Memory B cell (primary cell): ENCODE results near the gene GRM3.

ENCODE experiments used
- ATAC-seq: fragments of 150-1000 bp; cut with Tn5 transposase; 2 replicates; pipeline ENCODE4 v1.10.0; 2021; ENCODE audit warnings: low read depth, mild to moderate bottlenecking, moderate library complexity
- DNase-seq, 2 donors: peaks; one replicate each; pipeline ENCODE4 v3.0.0; 2022; ENCODE audit warnings: low spot score in 2 of 2
- H3K27ac Mint-ChIP-seq: one replicate; pipeline ENCODE4 v1.8.0; 2022; ENCODE audit warnings: mild to moderate bottlenecking, moderate library complexity, mixed read lengths
- H3K27me3 Mint-ChIP-seq: one replicate; pipeline ENCODE4 v1.8.0; 2022; ENCODE audit warnings: mixed read lengths
- H3K36me3 Mint-ChIP-seq: one replicate; pipeline ENCODE4 v1.8.0; 2022; ENCODE audit warnings: mild to moderate bottlenecking, mixed read lengths
- H3K4me1 Mint-ChIP-seq: one replicate; pipeline ENCODE4 v1.8.0; 2022; ENCODE audit warnings: mixed read lengths
- H3K4me3 Mint-ChIP-seq: one replicate; pipeline ENCODE4 v1.8.0; 2022; ENCODE audit warnings: mild to moderate bottlenecking, moderate library complexity, mixed read lengths
- H3K9me3 Mint-ChIP-seq: one replicate; pipeline ENCODE4 v1.8.0; 2022; ENCODE audit warnings: mixed read lengths

The GRM3 gene

GRCh38 chr7:86660950-86661462, 17.3 kb downstream of the GRM3 start:
- H3K4me1 Mint-ChIP-seq, result no peaks in the 10 kb centered on the region
- no peak overlapping the region for H3K27ac Mint-ChIP-seq
- H3K27me3 Mint-ChIP-seq, result no peaks in the 10 kb centered on the region
- DNase-seq (no peak), ATAC-seq (no peak)
- no peak overlapping the region for H3K4me3 Mint-ChIP-seq
- H3K9me3 Mint-ChIP-seq, result no peaks in the 10 kb centered on the region
- H3K36me3 Mint-ChIP-seq, result no peaks in the 10 kb centered on the region

- H3K27ac Mint-ChIP-seq, result no peak overlapping the region
- no peaks in the 10 kb centered on the region for H3K36me3 Mint-ChIP-seq
- ATAC-seq (no peak), DNase-seq (no peak)
- no peak overlapping the region for H3K4me3 Mint-ChIP-seq
- no peaks in the 10 kb centered on the region for H3K9me3 Mint-ChIP-seq
- H3K4me1 Mint-ChIP-seq, result no peaks in the 10 kb centered on the region
- H3K27me3 Mint-ChIP-seq, result no peaks in the 10 kb centered on the region
These were observed 20.8 kb downstream of the GRM3 start for GRCh38 chr7:86664486-86664885.

GRCh38 chr7:86664991-86665390, 21.3 kb downstream of the GRM3 start:
- Mint-ChIP-seq H3K4me1 (no peaks in the 10 kb centered on the region), H3K36me3 (no peaks in the 10 kb centered on the region), H3K4me3 (no peak overlapping the region), H3K9me3 (peaks cover 3% of the 10 kb centered on the region), H3K27me3 (no peaks in the 10 kb centered on the region), H3K27ac (no peak overlapping the region)
- DNase-seq, result no peak
- ATAC-seq, result no peak

- Mint-ChIP-seq H3K27me3 (no peaks in the 10 kb centered on the region), H3K4me3 (no peak overlapping the region), H3K9me3 (peaks cover 3% of the 10 kb centered on the region), H3K36me3 (no peaks in the 10 kb centered on the region), H3K4me1 (no peaks in the 10 kb centered on the region), H3K27ac (no peak overlapping the region)
- ATAC-seq (no peak), DNase-seq (no peak)
These were observed 22.0 kb downstream of the GRM3 start for GRCh38 chr7:86665669-86666068.

GRCh38 chr7:86667732-86668131, 24.0 kb downstream of the GRM3 start:
- Mint-ChIP-seq H3K4me1 (no peaks in the 10 kb centered on the region), H3K4me3 (no peak overlapping the region), H3K27ac (no peak overlapping the region), H3K27me3 (no peaks in the 10 kb centered on the region), H3K9me3 (peaks cover 3% of the 10 kb centered on the region), H3K36me3 (no peaks in the 10 kb centered on the region)
- DNase-seq, result no peak
- no peak for ATAC-seq

GRCh38 chr7:86668315-86668714, 24.6 kb downstream of the GRM3 start:
- H3K36me3 Mint-ChIP-seq, result no peaks in the 10 kb centered on the region
- H3K4me1 Mint-ChIP-seq, result no peaks in the 10 kb centered on the region
- no peak for ATAC-seq
- H3K27ac Mint-ChIP-seq, result no peak overlapping the region
- H3K4me3 Mint-ChIP-seq, result no peak overlapping the region
- H3K27me3 Mint-ChIP-seq, result no peaks in the 10 kb centered on the region
- H3K9me3 Mint-ChIP-seq, result peaks cover 3% of the 10 kb centered on the region
- DNase-seq, result no peak

- ATAC-seq, result no peak
- H3K27ac Mint-ChIP-seq, result no peak overlapping the region
- DNase-seq, result no peak
- no peaks in the 10 kb centered on the region for H3K4me1 Mint-ChIP-seq
- H3K4me3 Mint-ChIP-seq, result no peak overlapping the region
- H3K9me3 Mint-ChIP-seq, result no peaks in the 10 kb centered on the region
- H3K27me3 Mint-ChIP-seq, result no peaks in the 10 kb centered on the region
- H3K36me3 Mint-ChIP-seq, result no peaks in the 10 kb centered on the region
These were observed 44.1 kb downstream of the GRM3 start for GRCh38 chr7:86687831-86688230.

- no peaks in the 10 kb centered on the region for H3K36me3 Mint-ChIP-seq
- H3K4me1 Mint-ChIP-seq, result no peaks in the 10 kb centered on the region
- no peak overlapping the region for H3K4me3 Mint-ChIP-seq
- DNase-seq, result no peak
- H3K9me3 Mint-ChIP-seq, result no peaks in the 10 kb centered on the region
- H3K27ac Mint-ChIP-seq, result no peak overlapping the region
- no peak for ATAC-seq
- H3K27me3 Mint-ChIP-seq, result no peaks in the 10 kb centered on the region
These were observed 45.7 kb downstream of the GRM3 start for GRCh38 chr7:86689363-86689762.

- ATAC-seq (no peak), DNase-seq (no peak)
- Mint-ChIP-seq H3K4me1 (no peaks in the 10 kb centered on the region), H3K27me3 (no peaks in the 10 kb centered on the region), H3K4me3 (no peak overlapping the region), H3K27ac (no peak overlapping the region), H3K9me3 (no peaks in the 10 kb centered on the region), H3K36me3 (no peaks in the 10 kb centered on the region)
These were observed 49.0 kb downstream of the GRM3 start for GRCh38 chr7:86692755-86693154.

GRCh38 chr7:86706406-86706805, 62.7 kb downstream of the GRM3 start:
- ATAC-seq, result no peak
- no peaks in the 10 kb centered on the region for H3K4me1 Mint-ChIP-seq
- H3K27me3 Mint-ChIP-seq, result peaks cover 1% of the 10 kb centered on the region
- DNase-seq, result no peak
- no peak overlapping the region for H3K27ac Mint-ChIP-seq
- no peaks in the 10 kb centered on the region for H3K36me3 Mint-ChIP-seq
- H3K9me3 Mint-ChIP-seq, result no peaks in the 10 kb centered on the region
- no peak overlapping the region for H3K4me3 Mint-ChIP-seq

- Mint-ChIP-seq H3K9me3 (no peaks in the 10 kb centered on the region), H3K4me1 (no peaks in the 10 kb centered on the region), H3K27me3 (peaks cover 3% of the 10 kb centered on the region), H3K36me3 (no peaks in the 10 kb centered on the region), H3K4me3 (no peak overlapping the region), H3K27ac (no peak overlapping the region)
- ATAC-seq (no peak), DNase-seq (no peak)
These were observed 64.4 kb downstream of the GRM3 start for GRCh38 chr7:86708031-86708680.

- DNase-seq (no peak), ATAC-seq (no peak)
- Mint-ChIP-seq H3K4me1 (no peaks in the 10 kb centered on the region), H3K9me3 (peaks cover 3% of the 10 kb centered on the region), H3K27ac (no peak overlapping the region), H3K36me3 (peaks cover 2% of the 10 kb centered on the region), H3K27me3 (peaks cover 4% of the 10 kb centered on the region), H3K4me3 (no peak overlapping the region)
These were observed 76.6 kb downstream of the GRM3 start for GRCh38 chr7:86720306-86720705.

- Mint-ChIP-seq H3K27ac (no peak overlapping the region), H3K36me3 (no peaks in the 10 kb centered on the region), H3K9me3 (peaks cover 8% of the 10 kb centered on the region), H3K27me3 (no peaks in the 10 kb centered on the region), H3K4me3 (no peak overlapping the region), H3K4me1 (no peaks in the 10 kb centered on the region)
- DNase-seq (no peak), ATAC-seq (no peak)
These were observed 90.1 kb downstream of the GRM3 start for GRCh38 chr7:86733783-86734182.

- no peak overlapping the region for H3K4me3 Mint-ChIP-seq
- DNase-seq, result no peak
- no peaks in the 10 kb centered on the region for H3K9me3 Mint-ChIP-seq
- H3K27ac Mint-ChIP-seq, result no peak overlapping the region
- H3K36me3 Mint-ChIP-seq, result no peaks in the 10 kb centered on the region
- H3K4me1 Mint-ChIP-seq, result no peaks in the 10 kb centered on the region
- ATAC-seq, result no peak
- peaks cover 1% of the 10 kb centered on the region for H3K27me3 Mint-ChIP-seq
These were observed 101.5 kb downstream of the GRM3 start for GRCh38 chr7:86745013-86745745.

- H3K4me3 Mint-ChIP-seq, result no peak overlapping the region
- ATAC-seq (no peak), DNase-seq (no peak)
- H3K4me1 Mint-ChIP-seq, result no peaks in the 10 kb centered on the region
- H3K9me3 Mint-ChIP-seq, result no peaks in the 10 kb centered on the region
- H3K27ac Mint-ChIP-seq, result no peak overlapping the region
- no peaks in the 10 kb centered on the region for H3K36me3 Mint-ChIP-seq
- peaks cover 1% of the 10 kb centered on the region for H3K27me3 Mint-ChIP-seq
These were observed 104.0 kb downstream of the GRM3 start for GRCh38 chr7:86747698-86748097.
